Omental fat pad (tissue), 4 donors: ENCODE data around the gene NR1I3. TPM values are rescaled to one million over a fixed set of nuclear protein-coding genes. Genes with fewer than 3 reads are reported as not detected.

Experiments
- ATAC-seq: fragments of 150-250 bp; one replicate; pipeline ENCODE4 v1.9.1; 2016; ENCODE audit warnings: mild to moderate bottlenecking, moderate library complexity; ENCODE audit not compliant: low FRiP score
- DNase-seq: peaks from one replicate; pipeline ENCODE4 v3.0.0-alpha.2; 2019; ENCODE audit warnings: low spot score
- total RNA-seq, 4 donors: library from RNA; depleted of rRNA; stranded (reverse); fragments of >200 nt; gene quantifications; one replicate each; pipeline ENCODE4 v1.1.0, GENCODE V29; 2016
- TF ChIP-seq, protein P1 (sequence below), 3 donors: fragments of 450-650 bp; IDR thresholded peaks; one replicate each; pipeline ENCODE4 v1.5.1; 2016 to 2017; ENCODE audit warnings: antibody characterized with exemption in 3 of 3, mild to moderate bottlenecking in 3 of 3, moderate library complexity in 2 of 3

The NR1I3 gene
- total RNA-seq, 4 donors from 2014 or later, result not detected

DNA sequence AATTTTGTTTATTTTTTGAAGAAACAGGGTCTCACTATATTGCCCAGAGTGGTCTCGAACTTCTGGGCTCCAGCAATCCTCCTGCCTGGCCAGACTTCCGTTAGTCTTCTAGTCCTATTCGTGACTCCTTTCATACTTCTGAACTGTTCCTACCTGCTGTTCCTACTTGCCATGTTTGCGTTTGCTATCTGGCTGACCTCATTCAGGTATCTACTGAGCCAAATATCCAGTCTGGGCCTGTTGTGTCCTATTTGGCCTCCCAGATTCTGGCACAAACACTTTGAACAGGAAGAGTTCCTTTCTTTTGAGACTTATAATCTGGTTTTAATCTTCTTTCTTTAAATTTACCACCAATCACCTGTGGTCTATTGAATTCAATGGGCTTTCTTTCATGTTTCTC, 6.9 kb upstream of the NR1I3 start:
- DNase-seq (no peak), ATAC-seq (no peak)
- TF ChIP-seq, protein P1, sequence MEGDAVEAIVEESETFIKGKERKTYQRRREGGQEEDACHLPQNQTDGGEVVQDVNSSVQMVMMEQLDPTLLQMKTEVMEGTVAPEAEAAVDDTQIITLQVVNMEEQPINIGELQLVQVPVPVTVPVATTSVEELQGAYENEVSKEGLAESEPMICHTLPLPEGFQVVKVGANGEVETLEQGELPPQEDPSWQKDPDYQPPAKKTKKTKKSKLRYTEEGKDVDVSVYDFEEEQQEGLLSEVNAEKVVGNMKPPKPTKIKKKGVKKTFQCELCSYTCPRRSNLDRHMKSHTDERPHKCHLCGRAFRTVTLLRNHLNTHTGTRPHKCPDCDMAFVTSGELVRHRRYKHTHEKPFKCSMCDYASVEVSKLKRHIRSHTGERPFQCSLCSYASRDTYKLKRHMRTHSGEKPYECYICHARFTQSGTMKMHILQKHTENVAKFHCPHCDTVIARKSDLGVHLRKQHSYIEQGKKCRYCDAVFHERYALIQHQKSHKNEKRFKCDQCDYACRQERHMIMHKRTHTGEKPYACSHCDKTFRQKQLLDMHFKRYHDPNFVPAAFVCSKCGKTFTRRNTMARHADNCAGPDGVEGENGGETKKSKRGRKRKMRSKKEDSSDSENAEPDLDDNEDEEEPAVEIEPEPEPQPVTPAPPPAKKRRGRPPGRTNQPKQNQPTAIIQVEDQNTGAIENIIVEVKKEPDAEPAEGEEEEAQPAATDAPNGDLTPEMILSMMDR (IDR thresholded peaks at IDR 0.05), result no peak

DNA sequence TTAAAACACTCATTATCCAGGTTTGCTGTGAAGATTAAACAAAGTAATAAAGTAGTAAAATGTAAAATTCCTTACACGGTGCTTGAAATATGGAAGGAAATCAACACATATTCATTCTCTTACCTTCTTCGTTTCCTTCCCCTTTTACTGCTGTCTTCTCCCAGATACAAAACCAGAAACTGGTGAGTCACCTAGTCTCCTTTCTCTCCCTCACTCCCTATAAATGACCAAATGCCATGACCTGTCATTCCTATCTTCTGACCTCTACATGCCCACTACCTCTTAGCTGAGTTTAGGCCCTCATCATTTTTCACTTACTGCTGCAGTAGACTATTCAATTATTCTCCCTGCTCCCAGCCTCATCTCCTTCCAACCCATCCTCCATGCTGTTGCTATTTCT, 4.3 kb upstream of the NR1I3 start:
- no peak for ATAC-seq
- TF ChIP-seq, protein P1 (IDR thresholded peaks at IDR 0.05), result no peak
- no peak for DNase-seq

DNA sequence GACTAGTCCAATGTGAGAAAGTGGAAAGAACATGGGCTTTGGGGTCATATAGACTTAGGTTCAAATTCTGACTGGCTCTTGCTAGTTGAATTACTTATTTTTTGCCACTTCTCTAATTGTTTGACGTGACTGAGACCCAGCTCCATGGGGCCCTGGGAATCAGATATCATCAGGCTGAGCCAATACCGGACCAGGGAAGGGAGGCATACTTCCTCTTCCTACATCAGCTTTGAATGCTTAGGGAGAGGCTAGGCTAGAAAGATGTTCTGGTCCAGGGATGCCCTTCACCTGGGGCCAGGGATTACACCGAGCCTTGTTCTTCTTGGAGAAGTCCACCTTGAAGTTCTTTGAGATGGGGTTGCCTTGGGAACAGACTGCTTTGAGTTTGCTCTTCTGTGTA, 3.7 kb upstream of the NR1I3 start:
- no peak for DNase-seq

DNA sequence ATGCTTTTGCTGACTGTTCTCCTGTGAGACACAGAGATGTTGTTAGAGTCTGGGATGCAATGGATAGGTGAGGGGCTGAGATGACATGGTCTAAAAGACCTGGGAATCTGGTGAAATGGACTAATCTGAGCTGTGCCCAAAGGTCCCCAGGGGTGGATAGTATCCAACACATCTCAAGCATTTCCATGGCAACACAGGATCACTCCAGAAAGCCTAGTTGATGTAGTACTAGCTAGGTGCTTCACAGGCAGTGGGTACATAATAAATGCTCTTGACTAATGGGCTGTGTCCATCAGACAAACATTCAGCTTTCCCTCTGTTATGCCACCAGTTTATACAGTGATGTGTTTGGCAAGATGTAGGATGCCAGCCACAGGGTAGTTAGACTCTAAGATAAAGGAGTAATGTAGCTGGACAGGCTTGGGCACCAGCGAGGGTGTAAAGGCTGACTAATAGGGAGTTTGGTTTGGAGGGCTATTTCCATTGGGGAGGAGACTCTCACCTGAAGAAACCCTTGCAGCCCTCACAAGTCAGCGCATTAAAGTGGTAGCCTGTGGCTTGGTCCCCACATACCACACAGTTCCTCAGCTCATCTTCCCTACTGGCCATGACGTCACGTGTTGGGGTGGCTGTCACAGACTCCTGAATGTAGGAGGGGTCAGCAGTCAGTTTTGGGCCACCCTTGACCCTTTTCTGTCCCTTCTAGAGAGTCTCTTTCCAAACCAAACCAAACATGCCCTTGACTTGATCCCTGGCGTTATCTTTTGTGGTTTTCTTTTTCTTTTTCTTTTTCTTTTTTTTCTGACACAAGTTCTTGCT, 1.8 kb downstream of the NR1I3 start:
- ATAC-seq (no peak), DNase-seq (no peak)
- TF ChIP-seq, protein P1 (IDR thresholded peaks at IDR 0.05), result no peak

More for the DNA sequence above, 3.7 kb upstream of the NR1I3 start:
- ATAC-seq, result no peak
- TF ChIP-seq, protein P1 (IDR thresholded peaks at IDR 0.05), result no peak

DNA sequence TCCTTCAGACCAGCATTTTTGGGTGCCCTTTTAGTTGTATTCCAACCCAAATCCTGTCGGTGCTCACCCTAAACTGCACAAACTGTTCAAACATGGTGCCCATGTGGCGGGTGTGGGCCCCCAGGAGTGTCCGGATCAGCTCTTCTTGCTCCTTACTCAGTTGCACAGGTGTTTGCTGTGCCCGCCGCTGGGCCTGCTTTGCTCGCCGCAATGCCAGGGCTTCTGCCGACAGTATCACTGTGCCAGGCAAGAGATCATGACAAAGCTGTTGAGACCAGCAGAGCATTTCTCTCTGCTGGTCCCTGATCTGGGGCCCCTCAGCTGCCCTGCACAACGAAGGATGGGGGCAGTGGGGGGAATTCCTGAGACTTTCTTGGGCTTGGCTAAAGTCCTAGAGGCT, 4.9 kb downstream of the NR1I3 start:
- no peak for ATAC-seq
- no peak for DNase-seq
- TF ChIP-seq, protein P1 (IDR thresholded peaks at IDR 0.05), result no peak

DNA sequence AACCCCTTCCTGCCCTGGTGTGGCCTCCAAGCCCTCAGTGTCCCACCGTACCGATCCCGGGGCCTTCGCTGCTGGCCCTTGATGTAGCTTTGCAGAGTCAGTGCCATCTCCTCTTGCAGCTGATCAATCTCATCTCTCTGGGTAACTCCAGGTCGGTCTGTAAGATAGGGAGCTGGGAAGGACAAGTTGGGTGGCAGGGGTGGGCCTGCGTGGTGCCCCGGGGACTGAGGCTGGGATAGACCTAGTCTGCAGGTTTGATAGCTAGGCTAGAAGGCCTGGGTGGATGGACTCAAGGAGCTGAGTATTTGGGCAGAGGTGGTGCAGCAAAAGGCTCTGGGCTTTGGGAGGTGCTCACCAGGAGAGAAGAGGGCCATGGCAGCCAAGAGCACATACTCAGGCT, 7.2 kb downstream of the NR1I3 start:
- TF ChIP-seq, protein P1 (IDR thresholded peaks at IDR 0.05), result no peak
- ATAC-seq, result no peak

DNA sequence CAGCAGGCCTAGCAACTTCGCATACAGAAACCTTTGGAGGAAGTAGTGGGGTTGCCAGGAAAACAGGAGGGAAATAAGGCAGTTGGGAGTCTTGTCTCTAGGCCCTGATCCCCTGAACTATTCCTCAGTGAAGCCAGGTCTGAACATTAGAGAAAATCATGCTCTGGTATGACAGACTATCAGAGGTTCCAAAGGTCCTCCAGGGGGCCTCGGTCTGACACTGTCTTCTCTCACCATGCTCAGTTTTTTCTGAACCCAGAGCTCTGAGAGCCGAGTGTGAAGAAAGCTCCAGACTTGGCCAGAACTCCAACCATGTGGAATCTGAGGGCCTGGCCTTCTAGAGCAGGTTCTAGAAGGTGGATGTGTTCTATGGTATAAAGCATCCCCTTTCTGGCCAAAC, 8.1 kb downstream of the NR1I3 start:
- no peak for DNase-seq
- TF ChIP-seq, protein P1 (IDR thresholded peaks at IDR 0.05), result no peak
- no peak for ATAC-seq

More for the DNA sequence above, 7.2 kb downstream of the NR1I3 start:
- DNase-seq, result no peak
